ENCODE results near the gene EEFSEC. TPM values are rescaled to one million over a fixed set of nuclear protein-coding genes. Genes with fewer than 3 reads are reported as not detected.

Gene EEFSEC
- total RNA-seq, 3 donors from 2014 or later = 13.9 to 28.2 (median 19.8) TPM

- no peaks in the 10 kb centered on the region for H3K36me3 ChIP-seq
Measured at GRCh38 chr3:128439226-128439625, 285.9 kb downstream of the EEFSEC start.

GRCh38 chr3:128442070-128442469, 288.8 kb downstream of the EEFSEC start:
- no peaks in the 10 kb centered on the region for H3K36me3 ChIP-seq
- H3K27ac ChIP-seq = no peak overlapping the region
- intact Hi-C loops (cut with DNase I; ENCODE audit: low total_unique reads) = no loop called here
- no peak for DNase-seq (ENCODE audit: low spot score in 2 of 2)
- no peaks in the 10 kb centered on the region for H3K9me3 ChIP-seq
- H3K27me3 ChIP-seq = no peaks in the 10 kb centered on the region
- no peaks in the 10 kb centered on the region for H3K4me1 ChIP-seq
- no peak overlapping the region for H3K4me3 ChIP-seq
- TF ChIP-seq POLR2AphosphoS5 (IDR thresholded peaks at IDR 0.05) = no peak
- no peak for TF ChIP-seq POLR2A (IDR thresholded peaks at IDR 0.05)
- TF ChIP-seq CTCF (IDR thresholded peaks at IDR 0.05) = no peak

More at GRCh38 chr3:128439226-128439625, 285.9 kb downstream of the EEFSEC start:
- no peak for DNase-seq (ENCODE audit: low spot score in 2 of 2)
- Histone ChIP-seq H3K27me3 (no peaks in the 10 kb centered on the region), H3K27ac (no peak overlapping the region), H3K9me3 (no peaks in the 10 kb centered on the region), H3K4me3 (no peak overlapping the region), H3K4me1 (no peaks in the 10 kb centered on the region)
- intact Hi-C loops (cut with DNase I; ENCODE audit: low total_unique reads) = no loop called here
- TF ChIP-seq CTCF (IDR thresholded peaks at IDR 0.05) = no peak
- no peak for TF ChIP-seq POLR2AphosphoS5 (IDR thresholded peaks at IDR 0.05)
- no peak for TF ChIP-seq POLR2A (IDR thresholded peaks at IDR 0.05)

- Histone ChIP-seq H3K27ac (no peak overlapping the region), H3K4me1 (no peaks in the 10 kb centered on the region), H3K9me3 (no peaks in the 10 kb centered on the region), H3K36me3 (no peaks in the 10 kb centered on the region), H3K27me3 (no peaks in the 10 kb centered on the region), H3K4me3 (no peak overlapping the region)
- no peak for TF ChIP-seq POLR2A (IDR thresholded peaks at IDR 0.05)
- TF ChIP-seq CTCF (IDR thresholded peaks at IDR 0.05) = no peak
- no peak for TF ChIP-seq POLR2AphosphoS5 (IDR thresholded peaks at IDR 0.05)
- intact Hi-C loops (cut with DNase I; ENCODE audit: low total_unique reads) = no loop called here
- no peak for DNase-seq (ENCODE audit: low spot score in 2 of 2)
Measured at GRCh38 chr3:128442949-128443348, 289.7 kb downstream of the EEFSEC start.

GRCh38 chr3:128443771-128444170, 290.5 kb downstream of the EEFSEC start:
- no peaks in the 10 kb centered on the region for H3K36me3 ChIP-seq
- no peak overlapping the region for H3K27ac ChIP-seq
- no peaks in the 10 kb centered on the region for H3K27me3 ChIP-seq
- no peaks in the 10 kb centered on the region for H3K9me3 ChIP-seq
- intact Hi-C loops (cut with DNase I; ENCODE audit: low total_unique reads) = no loop called here
- no peak for DNase-seq (ENCODE audit: low spot score in 2 of 2)
- TF ChIP-seq CTCF (IDR thresholded peaks at IDR 0.05) = no peak
- no peak for TF ChIP-seq POLR2AphosphoS5 (IDR thresholded peaks at IDR 0.05)
- no peak for TF ChIP-seq POLR2A (IDR thresholded peaks at IDR 0.05)
- no peaks in the 10 kb centered on the region for H3K4me1 ChIP-seq
- H3K4me3 ChIP-seq = no peak overlapping the region

- Histone ChIP-seq H3K27me3 (no peaks in the 10 kb centered on the region), H3K9me3 (no peaks in the 10 kb centered on the region), H3K4me1 (no peaks in the 10 kb centered on the region), H3K4me3 (no peak overlapping the region), H3K36me3 (no peaks in the 10 kb centered on the region), H3K27ac (no peak overlapping the region)
- intact Hi-C loops (cut with DNase I; ENCODE audit: low total_unique reads) = loop anchor here (1.0 kb wide), 1 partner anchor 22 kb away; no protein-coding TSS in a partner anchor
- no peak for DNase-seq (ENCODE audit: low spot score in 2 of 2)
- no peak for TF ChIP-seq POLR2A (IDR thresholded peaks at IDR 0.05)
- no peak for TF ChIP-seq CTCF (IDR thresholded peaks at IDR 0.05)
- no peak for TF ChIP-seq POLR2AphosphoS5 (IDR thresholded peaks at IDR 0.05)
Measured at GRCh38 chr3:128445357-128445756, 292.1 kb downstream of the EEFSEC start.

All from breast epithelium (tissue), 4 donors.